SK-N-SH (cell line): ENCODE measurements around the gene HEBP1. TPM values are rescaled to one million over a fixed set of nuclear protein-coding genes. Genes with fewer than 3 reads are reported as not detected.

Experiments used
- CTCF ChIA-PET: fragments of 300-600, 350-600 bp; formaldehyde crosslinking; extraction: SDS; loops from one replicate; lab custom pipeline; 2021; lab: Yijun Ruan, JAX
- POLR2A ChIA-PET: fragments of 350-600 bp; sonication (Branson Sonifier 250); formaldehyde crosslinking; extraction: SDS; loops from one replicate; lab custom pipeline; 2020; ENCODE audit warnings: antibody characterized with exemption, inconsistent platforms; lab: Yijun Ruan, JAX
- DNase-seq: peaks from one replicate; pipeline ENCODE4 v3.0.0; 2012
- H2AFZ ChIP-seq: fragments of 200-600 bp; sonication (generic); 2 replicates; pipeline ENCODE4 v1.8.1; 2016; ENCODE audit warnings: antibody characterized with exemption, mild to moderate bottlenecking, low read depth
- H3F3A ChIP-seq: fragments of 200-600 bp; sonication (generic); replicated peaks from 2 replicates; pipeline ENCODE3; 2016; ENCODE audit warnings: antibody characterized with exemption, mild to moderate bottlenecking; ENCODE audit not compliant: insufficient read depth
- H3K27ac ChIP-seq, 2 experiments: fragments of 200-500 bp in 1 of 2; fragments of 200-600 bp in 1 of 2; sonication (Bioruptor generic) in 1 of 2; sonication (generic), shearing (Covaris generic) in 1 of 2; 2 replicates each; pipeline versions ENCODE4 v1.5.1 to v1.6.1; 2014 to 2016; ENCODE audit warnings: low read depth in 2 of 2, inconsistent platforms in 1 of 2, low read length in 1 of 2, mild to moderate bottlenecking in 1 of 2, mixed read lengths in 1 of 2
- H3K27me3 ChIP-seq: fragments of 200-600 bp; sonication (generic), shearing (Covaris generic); 2 replicates; pipeline ENCODE4 v1.6.1; 2016; ENCODE audit warnings: mixed run types; ENCODE audit not compliant: insufficient read depth
- H3K36me3 ChIP-seq, 2 experiments: fragments of 200-500 bp in 1 of 2; fragments of 200-600 bp in 1 of 2; sonication (Bioruptor generic) in 1 of 2; sonication (generic) in 1 of 2; replicated peaks in 1 of 2; 2 replicates each; pipeline versions ENCODE3 to v1.5.1; 2014 to 2016; ENCODE audit warnings: low read length in 1 of 2, mild to moderate bottlenecking in 1 of 2; ENCODE audit not compliant: insufficient read depth in 2 of 2, control insufficient read depth in 1 of 2
- H3K4me1 ChIP-seq, 2 experiments: fragments of 200-500 bp in 1 of 2; fragments of 200-600 bp in 1 of 2; sonication (Bioruptor generic) in 1 of 2; sonication (generic), shearing (Covaris generic) in 1 of 2; 2 replicates each; pipeline versions ENCODE4 v1.5.1 to v1.6.1; 2014 to 2016; ENCODE audit warnings: low read depth in 1 of 2, low read length in 1 of 2, mixed run types in 1 of 2; ENCODE audit not compliant: insufficient read depth in 2 of 2, control insufficient read depth in 1 of 2
- H3K4me2 ChIP-seq: fragments of 200-600 bp; sonication (generic), shearing (Covaris generic); 2 replicates; pipeline ENCODE4 v1.6.1; 2017; ENCODE audit warnings: mixed run types
- H3K4me3 ChIP-seq, 2 experiments: fragments of 200-500 bp in 1 of 2; fragments of 200-600 bp in 1 of 2; sonication (Bioruptor generic) in 1 of 2; sonication (generic), shearing (Covaris generic) in 1 of 2; 2 replicates each; pipeline versions ENCODE4 v1.5.1 to v1.8.1; 2014 to 2016; ENCODE audit warnings: low read depth in 2 of 2, inconsistent platforms in 1 of 2, low read length in 1 of 2, mild to moderate bottlenecking in 1 of 2, mixed read lengths in 1 of 2, moderate library complexity in 1 of 2
- H3K79me2 ChIP-seq: fragments of 200-600 bp; sonication (generic); 2 replicates; pipeline ENCODE4 v1.8.1; 2017; ENCODE audit warnings: mild to moderate bottlenecking; ENCODE audit not compliant: insufficient read depth
- H3K9ac ChIP-seq: fragments of 200-600 bp; sonication (generic); 2 replicates; pipeline ENCODE4 v1.6.1; 2017; ENCODE audit warnings: mixed run types
- H3K9me2 ChIP-seq: fragments of 200-600 bp; sonication (generic); 2 replicates; pipeline ENCODE4 v1.6.1; 2017; ENCODE audit warnings: mixed run types
- H3K9me3 ChIP-seq: fragments of 200-600 bp; sonication (generic); 2 replicates; pipeline ENCODE4 v1.6.1; 2017; ENCODE audit warnings: mixed run types, mild to moderate bottlenecking, moderate library complexity
- H4K20me1 ChIP-seq: fragments of 200-600 bp; sonication (generic); 2 replicates; pipeline ENCODE4 v1.6.1; 2017; ENCODE audit warnings: mild to moderate bottlenecking, mixed run types; ENCODE audit not compliant: insufficient read depth
- CHD2 ChIP-seq: fragments of 150-350 bp; IDR thresholded peaks from 2 replicates; pipeline ENCODE4 v1.6.1; 2018; ENCODE audit warnings: low read length; ENCODE audit not compliant: partially characterized antibody
- EP300 ChIP-seq, 2 experiments: IDR thresholded peaks; 2 replicates each; pipeline versions ENCODE4 v1.4.0 to v1.6.1; 2012; ENCODE audit warnings: borderline replicate concordance in 1 of 2, low read depth in 1 of 2, low read length in 1 of 2
- EZH2phosphoT487 ChIP-seq: fragments of 200-600 bp; sonication (generic); IDR thresholded peaks from 2 replicates; pipeline ENCODE4 v1.6.1; 2017; ENCODE audit warnings: low read depth, mixed run types, mild to moderate bottlenecking, antibody characterized with exemption, moderate library complexity, borderline replicate concordance
- FOXM1 ChIP-seq: IDR thresholded peaks from 2 replicates; pipeline ENCODE4 v1.4.0; 2012; ENCODE audit warnings: low read depth, mild to moderate bottlenecking
- IRF3 ChIP-seq: fragments of 150-350 bp; IDR thresholded peaks from 2 replicates; pipeline ENCODE4 v1.6.1; 2016; ENCODE audit warnings: mild to moderate bottlenecking, low read depth, low read length
- JUND ChIP-seq: IDR thresholded peaks from 2 replicates; pipeline ENCODE4 v1.4.0; 2012
- MXI1 ChIP-seq: IDR thresholded peaks from 2 replicates; pipeline ENCODE4 v1.6.1; 2012; ENCODE audit warnings: mild to moderate bottlenecking, low read depth, low read length, improper control_type of control experiment
- NFIC ChIP-seq: IDR thresholded peaks from 2 replicates; pipeline ENCODE4 v1.4.0; 2012; ENCODE audit warnings: borderline replicate concordance
- NRF1 ChIP-seq: IDR thresholded peaks from 2 replicates; pipeline ENCODE4 v1.6.1; 2012; ENCODE audit warnings: low read depth, mild to moderate bottlenecking, low read length
- PBX3 ChIP-seq: IDR thresholded peaks from 2 replicates; pipeline ENCODE4; 2012
- POLR2AphosphoS5 ChIP-seq: IDR thresholded peaks from 2 replicates; pipeline ENCODE4 v1.6.1; 2012; ENCODE audit warnings: low read depth, low read length
- RAD21 ChIP-seq: IDR thresholded peaks from 2 replicates; pipeline ENCODE4 v1.6.1; 2012; ENCODE audit warnings: mild to moderate bottlenecking, low read length
- RCOR1 ChIP-seq: fragments of 150-350 bp; IDR thresholded peaks from 2 replicates; pipeline ENCODE4 v1.6.1; 2017; ENCODE audit warnings: antibody characterized with exemption, low read length
- RXRA ChIP-seq: IDR thresholded peaks from 2 replicates; pipeline ENCODE4 v1.4.0; 2012; ENCODE audit warnings: low read depth, mild to moderate bottlenecking, borderline replicate concordance
- SIN3A ChIP-seq: IDR thresholded peaks from 2 replicates; pipeline ENCODE4 v1.6.1; 2012; ENCODE audit warnings: low read depth, mild to moderate bottlenecking, low read length, moderate library complexity, borderline replicate concordance
- SMC3 ChIP-seq: IDR thresholded peaks from 2 replicates; pipeline ENCODE4 v1.6.1; 2012; ENCODE audit warnings: low read depth, low read length, improper control_type of control experiment
- TAF1 ChIP-seq: IDR thresholded peaks from 2 replicates; pipeline ENCODE4 v1.6.1; 2012; ENCODE audit warnings: low read depth, mild to moderate bottlenecking, low read length, moderate library complexity, borderline replicate concordance
- TCF12 ChIP-seq: IDR thresholded peaks from 2 replicates; pipeline ENCODE4 v1.4.0; 2012
- USF1 ChIP-seq: IDR thresholded peaks from 2 replicates; pipeline ENCODE4 v1.4.0; 2012; ENCODE audit warnings: low read depth, borderline replicate concordance
- ZBTB33 ChIP-seq: IDR thresholded peaks from 2 replicates; pipeline ENCODE4 v1.4.0; 2012; ENCODE audit warnings: low read depth, borderline replicate concordance
- WGBS: methylation state at CpG from one replicate; pipeline ENCODE4 v1.1.6; 2017; ENCODE audit warnings: low lambda C conversion rate; 5-methylcytosine and 5-hydroxymethylcytosine counted together
- polyA plus RNA-seq, 3 experiments: library from polyadenylated mRNA; depleted of rRNA; stranded (reverse); fragments of >200 nt; gene quantifications; 2 replicates each; pipeline ENCODE4 v1.2.3, GENCODE V29; 2012
- TF ChIP-seq, protein P1 (sequence below): IDR thresholded peaks from 2 replicates; pipeline ENCODE4 v1.4.0; 2012; ENCODE audit warnings: low read depth

Gene HEBP1
- polyA plus RNA-seq, 1 of the 3 experiments (the other 2 are of a cell fraction), result 17.9 TPM

GRCh38 chr12:12929696-12930095 is 70.4 kb downstream of the HEBP1 start:
- Histone ChIP-seq H3K4me1 (peaks cover 0 to 4% of the 10 kb centered on the region in 2 experiments; a peak in 1 of 4 replicates), H3K36me3 (peaks cover 0 to 6% of the 10 kb centered on the region in 2 experiments), H3K4me3 (no peak overlapping the region), H3K4me2 (no peak overlapping the region), H3F3A (no peaks in the 10 kb centered on the region), H3K79me2 (no peaks in the 10 kb centered on the region), H4K20me1 (no peaks in the 10 kb centered on the region), H3K9ac (no peak overlapping the region), H2AFZ (no peak overlapping the region), H3K27me3 (no peaks in the 10 kb centered on the region), H3K27ac (no peak overlapping the region), H3K9me2 (no peaks in the 10 kb centered on the region), H3K9me3 (no peaks in the 10 kb centered on the region)
- WGBS, result 83% methylated on average over 6 of the region's 6 CpGs
- TF ChIP-seq MXI1 (no peak), SMC3 (no peak), RAD21 (no peak), EZH2phosphoT487 (no peak), ZBTB33 (no peak), POLR2AphosphoS5 (no peak), TAF1 (no peak), JUND (no peak), TCF12 (no peak), SIN3A (no peak), RXRA (no peak)
- POLR2A ChIA-PET, result no interaction called here
- DNase-seq, result no peak
- CTCF ChIA-PET, result interaction anchor here (1.0 to 3.1 kb wide), 3 partner anchors 13 to 282 kb away, joined by 3 to 9 read pairs (median 6); no protein-coding TSS in a partner anchor

DNA sequence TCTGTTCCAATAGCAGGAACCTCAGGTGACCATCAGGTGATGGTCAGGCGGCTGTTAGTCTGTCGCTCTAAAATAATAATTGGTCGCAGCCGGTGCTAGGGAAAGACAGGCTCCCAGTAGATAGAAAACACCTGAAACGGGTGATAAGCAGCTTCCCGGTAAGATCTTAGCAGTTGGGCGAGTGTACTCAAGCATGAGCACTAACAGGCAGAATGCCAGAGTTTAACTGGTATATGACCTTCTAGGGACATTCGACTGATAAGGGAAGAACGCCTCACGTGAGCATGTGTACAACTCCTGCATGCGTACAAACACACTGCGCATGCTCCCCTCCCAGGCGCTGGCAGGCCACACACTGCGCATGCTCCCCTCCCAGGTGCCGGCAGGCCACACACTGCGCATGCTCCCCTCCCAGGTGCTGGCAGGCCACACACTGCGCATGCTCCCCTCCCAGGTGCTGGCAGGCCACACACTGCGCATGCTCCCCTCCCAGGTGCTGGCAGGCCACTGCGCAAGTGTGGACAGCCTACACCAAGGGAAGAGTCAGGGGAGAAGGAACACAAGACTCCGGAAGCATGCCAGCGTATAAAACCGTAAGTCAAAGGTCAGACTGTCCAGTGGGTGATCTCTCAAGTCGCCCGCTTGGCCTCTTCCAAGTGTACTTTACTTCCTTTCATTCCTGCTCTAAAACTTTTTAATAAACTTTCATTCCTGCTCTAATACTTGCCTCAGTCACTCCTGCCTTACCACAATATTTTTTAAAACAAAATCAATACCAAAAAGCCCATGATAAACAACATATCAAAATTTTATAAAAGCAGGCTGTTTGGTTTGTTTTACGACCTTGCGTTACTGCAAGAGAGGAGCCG is 72.6 kb downstream of the HEBP1 start:
- Histone ChIP-seq H3K79me2 (no peaks in the 10 kb centered on the region), H3K9ac (peak overlapping the region; percentile 69; the same call in 1 of the 2 replicates)

More for the DNA sequence above, 72.6 kb downstream of the HEBP1 start:
- Histone ChIP-seq H3K27me3 (no peaks in the 10 kb centered on the region), H3K4me1 (peaks cover 0 to 4% of the 10 kb centered on the region in 2 experiments; a peak in 1 of 4 replicates), H3F3A (no peaks in the 10 kb centered on the region), H3K4me2 (peak overlapping the region; percentile 62), H3K36me3 (peaks cover 0 to 6% of the 10 kb centered on the region in 2 experiments), H2AFZ (peak overlapping the region; percentile 70; the same call in 1 of the 2 replicates), H4K20me1 (no peaks in the 10 kb centered on the region), H3K9me3 (no peaks in the 10 kb centered on the region), H3K4me3 (peak overlapping the region; percentile 44 to 56), H3K9me2 (no peaks in the 10 kb centered on the region), H3K27ac (peak overlapping the region in 1 of 2 experiments; percentile 33; a peak in 1 of 4 replicates)
- CTCF ChIA-PET, result interaction anchor here (1.1 to 2.9 kb wide), 3 partner anchors 12 to 140 kb away, joined by 3 to 15 read pairs (median 4); no protein-coding TSS in a partner anchor
- DNase-seq, result peak; percentile 66
- POLR2A ChIA-PET, result interaction anchor here (0.6 kb wide), 1 partner anchor 139 kb away, joined by 3 read pairs; no protein-coding TSS in a partner anchor
- WGBS, result 32% methylated on average over 18 of the region's 27 CpGs
- no peak for TF ChIP-seq SIN3A
- no peak for TF ChIP-seq FOXM1
- no peak for TF ChIP-seq EZH2phosphoT487
- no peak for TF ChIP-seq EP300 (IDR thresholded peaks at IDR 0.05; ENCODE audit: borderline replicate concordance in 1 of 2, low read depth in 1 of 2, low read length in 1 of 2)
- TF ChIP-seq MXI1, result peak; percentile 64
- TF ChIP-seq NFIC, result no peak
- TF ChIP-seq RCOR1, result no peak
- TF ChIP-seq POLR2AphosphoS5, result peak; percentile 47; the same call in 1 of the 2 replicates
- TF ChIP-seq CHD2, result no peak
- TF ChIP-seq USF1, result peak; percentile 71; the same call in 1 of the 2 replicates
- TF ChIP-seq, protein P1, sequence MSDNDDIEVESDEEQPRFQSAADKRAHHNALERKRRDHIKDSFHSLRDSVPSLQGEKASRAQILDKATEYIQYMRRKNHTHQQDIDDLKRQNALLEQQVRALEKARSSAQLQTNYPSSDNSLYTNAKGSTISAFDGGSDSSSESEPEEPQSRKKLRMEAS, result peak; percentile 41; the same call in 1 of the 2 replicates
- peak; percentile 95 for TF ChIP-seq NRF1
- TF ChIP-seq IRF3, result no peak
- no peak for TF ChIP-seq PBX3
